ENCODE results near the gene IMPDH2.

The IMPDH2 gene

DNA sequence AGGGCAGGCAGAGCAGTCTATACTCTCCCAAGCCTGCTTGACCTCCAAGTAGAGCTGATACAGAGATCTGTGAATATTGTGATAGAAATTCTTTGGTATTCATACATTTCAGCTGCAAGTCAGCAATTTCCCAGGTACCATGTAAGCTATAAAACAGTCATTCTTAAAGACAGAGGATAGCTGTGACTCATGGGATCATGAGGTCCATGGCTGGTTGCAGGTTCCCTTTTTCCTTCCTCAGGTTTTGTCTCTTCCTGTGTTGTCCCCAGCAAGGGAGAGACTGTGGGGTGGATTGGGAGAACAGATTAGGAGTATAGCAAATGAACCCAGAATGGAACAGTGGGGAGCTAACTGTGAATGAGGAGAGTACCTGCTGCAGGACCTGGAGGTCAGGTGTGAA lies 44.5 kb downstream of the IMPDH2 start:
- TF ChIP-seq GLIS1 (tag by site-specific recombination; IDR thresholded peaks at IDR 0.05) (no peak), HOXC10 (CRISPR knock-in tag; IDR thresholded peaks at IDR 0.05) (no peak), ZNF629 (tag by site-specific recombination; IDR thresholded peaks at IDR 0.05) (no peak), ZSCAN23 (tag by site-specific recombination; IDR thresholded peaks at IDR 0.05) (no peak), SP2 (tag by site-specific recombination; IDR thresholded peaks at IDR 0.05) (no peak), ZNF221 (tag by site-specific recombination; IDR thresholded peaks at IDR 0.05; ENCODE audit: borderline replicate concordance) (no peak)
- Histone ChIP-seq H3K4me1 (ENCODE audit: control insufficient read depth, insufficient read depth, low read length) (no peaks in the 10 kb centered on the region), H3K9me3 (ENCODE audit: control insufficient read depth, insufficient read depth, low read depth, low read length) (no peaks in the 10 kb centered on the region), H3K36me3 (ENCODE audit: control insufficient read depth in 2 of 2, insufficient read depth in 1 of 2, low read length in 2 of 2) (peaks cover 2 to 69% of the 10 kb centered on the region in 2 experiments), H3K27ac (ENCODE audit: extremely low read depth, low read depth, low read length) (no peak overlapping the region), H3K4me3 (ENCODE audit: low read depth, low read length) (no peak overlapping the region)
- POLR2A ChIA-PET, result interaction anchor here (2.0 kb wide), 1 partner anchor 22 kb away, joined by 5 read pairs; the partner anchor contains the start of gene WDR6
- CTCF ChIA-PET, result interaction anchor here (0.7 kb wide), 1 partner anchor 36 kb away, joined by 3 read pairs; no protein-coding TSS in a partner anchor

DNA sequence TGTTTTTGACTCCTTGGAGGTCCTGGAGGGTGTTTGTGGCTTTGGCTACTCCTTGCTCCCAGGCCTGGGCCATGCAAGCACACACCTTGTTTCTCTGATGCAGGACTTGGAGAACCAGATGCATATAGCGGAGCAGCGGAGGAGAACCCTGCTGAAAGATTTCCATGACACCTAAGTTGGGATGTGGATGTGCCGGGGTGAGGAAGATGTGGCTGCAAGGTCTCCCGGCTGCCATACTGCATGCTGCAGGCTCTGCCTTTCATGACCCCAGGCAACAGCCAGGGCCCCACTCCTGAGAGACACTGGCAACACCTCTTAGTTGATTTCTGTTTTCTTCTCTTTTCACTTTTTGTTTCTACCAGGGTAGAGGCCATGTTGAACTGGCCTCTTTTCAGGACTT lies 46.1 kb downstream of the IMPDH2 start:
- CTCF ChIA-PET, result no interaction called here
- H3K9me3 ChIP-seq (ENCODE audit: control insufficient read depth, insufficient read depth, low read depth, low read length), result no peaks in the 10 kb centered on the region
- H3K4me3 ChIP-seq (ENCODE audit: low read depth, low read length), result no peak overlapping the region
- H3K27ac ChIP-seq (ENCODE audit: extremely low read depth, low read depth, low read length), result no peak overlapping the region
- TF ChIP-seq, protein P1, sequence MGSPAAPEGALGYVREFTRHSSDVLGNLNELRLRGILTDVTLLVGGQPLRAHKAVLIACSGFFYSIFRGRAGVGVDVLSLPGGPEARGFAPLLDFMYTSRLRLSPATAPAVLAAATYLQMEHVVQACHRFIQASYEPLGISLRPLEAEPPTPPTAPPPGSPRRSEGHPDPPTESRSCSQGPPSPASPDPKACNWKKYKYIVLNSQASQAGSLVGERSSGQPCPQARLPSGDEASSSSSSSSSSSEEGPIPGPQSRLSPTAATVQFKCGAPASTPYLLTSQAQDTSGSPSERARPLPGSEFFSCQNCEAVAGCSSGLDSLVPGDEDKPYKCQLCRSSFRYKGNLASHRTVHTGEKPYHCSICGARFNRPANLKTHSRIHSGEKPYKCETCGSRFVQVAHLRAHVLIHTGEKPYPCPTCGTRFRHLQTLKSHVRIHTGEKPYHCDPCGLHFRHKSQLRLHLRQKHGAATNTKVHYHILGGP (tag by site-specific recombination; IDR thresholded peaks at IDR 0.05), result no peak
- TF ChIP-seq ZNF677 (tag by site-specific recombination; IDR thresholded peaks at IDR 0.05) (no peak), ZBTB26 (tag by site-specific recombination; optimal IDR thresholded peaks at IDR 0.05) (no peak), SALL2 (tag by site-specific recombination; IDR thresholded peaks at IDR 0.05; ENCODE audit: borderline replicate concordance) (no peak), FEZF1 (tag by site-specific recombination; IDR thresholded peaks at IDR 0.05) (no peak)
- TF ChIP-seq, protein P2, sequence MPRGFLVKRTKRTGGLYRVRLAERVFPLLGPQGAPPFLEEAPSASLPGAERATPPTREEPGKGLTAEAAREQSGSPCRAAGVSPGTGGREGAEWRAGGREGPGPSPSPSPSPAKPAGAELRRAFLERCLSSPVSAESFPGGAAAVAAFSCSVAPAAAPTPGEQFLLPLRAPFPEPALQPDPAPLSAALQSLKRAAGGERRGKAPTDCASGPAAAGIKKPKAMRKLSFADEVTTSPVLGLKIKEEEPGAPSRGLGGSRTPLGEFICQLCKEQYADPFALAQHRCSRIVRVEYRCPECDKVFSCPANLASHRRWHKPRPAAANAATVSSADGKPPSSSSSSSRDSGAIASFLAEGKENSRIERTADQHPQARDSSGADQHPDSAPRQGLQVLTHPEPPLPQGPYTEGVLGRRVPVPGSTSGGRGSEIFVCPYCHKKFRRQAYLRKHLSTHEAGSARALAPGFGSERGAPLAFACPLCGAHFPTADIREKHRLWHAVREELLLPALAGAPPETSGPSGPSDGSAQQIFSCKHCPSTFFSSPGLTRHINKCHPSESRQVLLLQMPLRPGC (tag by site-specific recombination; IDR thresholded peaks at IDR 0.05), result no peak
- POLR2A ChIA-PET, result no interaction called here
- H3K4me1 ChIP-seq (ENCODE audit: control insufficient read depth, insufficient read depth, low read length), result no peaks in the 10 kb centered on the region
- peaks cover 9 to 80% of the 10 kb centered on the region in 2 experiments for H3K36me3 ChIP-seq (ENCODE audit: control insufficient read depth in 2 of 2, insufficient read depth in 1 of 2, low read length in 2 of 2)

DNA sequence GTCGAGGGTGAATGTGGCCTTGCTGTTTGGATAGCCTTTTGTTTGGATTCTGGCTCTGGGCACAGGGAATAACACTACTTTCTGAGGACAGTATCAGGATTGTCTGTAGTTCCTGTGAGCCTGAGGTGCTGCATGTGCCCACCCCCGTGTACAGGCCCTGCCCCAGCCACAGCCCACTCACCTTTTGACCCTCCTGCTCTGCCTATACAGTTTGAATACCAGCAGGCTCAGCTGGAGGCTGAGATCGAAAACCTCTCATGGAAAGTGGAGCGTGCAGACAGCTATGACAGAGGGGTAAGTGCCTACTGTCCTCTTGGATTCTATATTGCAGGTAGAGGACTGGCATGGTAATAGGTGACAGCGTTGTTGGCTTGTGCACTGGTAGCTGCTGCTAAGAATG lies 46.5 kb downstream of the IMPDH2 start:
- ChIA-PET POLR2A (no interaction called here), CTCF (no interaction called here)
- Histone ChIP-seq H3K4me1 (ENCODE audit: control insufficient read depth, insufficient read depth, low read length) (no peaks in the 10 kb centered on the region), H3K4me3 (ENCODE audit: low read depth, low read length) (no peak overlapping the region), H3K36me3 (ENCODE audit: control insufficient read depth in 2 of 2, insufficient read depth in 1 of 2, low read length in 2 of 2) (peaks cover 11 to 84% of the 10 kb centered on the region in 2 experiments), H3K27ac (ENCODE audit: extremely low read depth, low read depth, low read length) (no peak overlapping the region), H3K9me3 (ENCODE audit: control insufficient read depth, insufficient read depth, low read depth, low read length) (no peaks in the 10 kb centered on the region)
- TF ChIP-seq ZNF140 (tag by site-specific recombination; IDR thresholded peaks at IDR 0.05), result no peak
- TF ChIP-seq BCL11B (tag by site-specific recombination; IDR thresholded peaks at IDR 0.05; ENCODE audit: low read depth), result no peak
- no peak for TF ChIP-seq FEZF1 (tag by site-specific recombination; IDR thresholded peaks at IDR 0.05)
- TF ChIP-seq ZNF548 (tag by site-specific recombination; IDR thresholded peaks at IDR 0.05), result no peak
- no peak for TF ChIP-seq ZNF416 (tag by site-specific recombination; IDR thresholded peaks at IDR 0.05)
- no peak for TF ChIP-seq ZFP3 (tag by site-specific recombination; IDR thresholded peaks at IDR 0.05; ENCODE audit: low read depth)
- TF ChIP-seq ZNF404 (tag by site-specific recombination; IDR thresholded peaks at IDR 0.05), result no peak
- no peak for TF ChIP-seq ZNF473 (tag by site-specific recombination; IDR thresholded peaks at IDR 0.05)
- TF ChIP-seq SP7 (tag by site-specific recombination; IDR thresholded peaks at IDR 0.05), result no peak
- no peak for TF ChIP-seq ZNF677 (tag by site-specific recombination; IDR thresholded peaks at IDR 0.05)
- TF ChIP-seq KLF16 (tag by site-specific recombination; IDR thresholded peaks at IDR 0.05), result no peak
- no peak for TF ChIP-seq ZBTB7A (tag by site-specific recombination; IDR thresholded peaks at IDR 0.05; ENCODE audit: low read depth)
- no peak for TF ChIP-seq KLF9 (tag by site-specific recombination; IDR thresholded peaks at IDR 0.05; ENCODE audit: low read depth)
- no peak for TF ChIP-seq KLF8 (tag by site-specific recombination; IDR thresholded peaks at IDR 0.05)

Data from HEK293 (cell line).